ENCODE results near the gene S1PR3.

DNA sequence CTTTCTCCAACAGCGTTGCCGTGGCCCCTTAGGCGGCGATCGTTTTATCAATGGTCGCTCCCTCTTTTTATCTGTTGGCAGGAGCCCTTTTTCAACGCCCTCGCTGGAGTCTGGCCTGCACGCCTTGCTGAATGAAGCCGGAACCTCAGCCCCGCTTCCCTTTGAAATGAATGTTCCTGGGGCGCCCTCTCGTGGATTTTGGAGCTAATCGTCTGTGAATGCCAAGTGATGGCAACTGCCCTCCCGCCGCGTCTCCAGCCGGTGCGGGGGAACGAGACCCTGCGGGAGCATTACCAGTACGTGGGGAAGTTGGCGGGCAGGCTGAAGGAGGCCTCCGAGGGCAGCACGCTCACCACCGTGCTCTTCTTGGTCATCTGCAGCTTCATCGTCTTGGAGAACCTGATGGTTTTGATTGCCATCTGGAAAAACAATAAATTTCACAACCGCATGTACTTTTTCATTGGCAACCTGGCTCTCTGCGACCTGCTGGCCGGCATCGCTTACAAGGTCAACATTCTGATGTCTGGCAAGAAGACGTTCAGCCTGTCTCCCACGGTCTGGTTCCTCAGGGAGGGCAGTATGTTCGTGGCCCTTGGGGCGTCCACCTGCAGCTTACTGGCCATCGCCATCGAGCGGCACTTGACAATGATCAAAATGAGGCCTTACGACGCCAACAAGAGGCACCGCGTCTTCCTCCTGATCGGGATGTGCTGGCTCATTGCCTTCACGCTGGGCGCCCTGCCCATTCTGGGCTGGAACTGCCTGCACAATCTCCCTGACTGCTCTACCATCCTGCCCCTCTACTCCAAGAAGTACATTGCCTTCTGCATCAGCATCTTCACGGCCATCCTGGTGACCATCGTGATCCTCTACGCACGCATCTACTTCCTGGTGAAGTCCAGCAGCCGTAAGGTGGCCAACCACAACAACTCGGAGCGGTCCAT lies 10.0 kb downstream of the S1PR3 start:
- TF ChIP-seq EZH2 (IDR thresholded peaks at IDR 0.05) (no peak), POLR2AphosphoS5 (IDR thresholded peaks at IDR 0.05; ENCODE audit: borderline replicate concordance, low read depth, low read length) (no peak), FOXP2 (optimal IDR thresholded peaks at IDR 0.05; ENCODE audit: control extremely low read depth, extremely low read length, insufficient read depth) (no peak)

All from SK-N-MC (cell line).